ENCODE results near the gene HOXA4.

The HOXA4 gene

GRCh38 chr7:27106901-27107240 lies 23.7 kb downstream of the HOXA4 start:
- DNase-seq, result no peak

- DNase-seq, result no peak
Measured at GRCh38 chr7:27106181-27106900, 24.2 kb downstream of the HOXA4 start.

GRCh38 chr7:27105301-27106031 lies 25.1 kb downstream of the HOXA4 start:
- DNase-seq, result no peak

GRCh38 chr7:27104341-27105058 lies 26.1 kb downstream of the HOXA4 start:
- DNase-seq, result no peak

- no peak for DNase-seq
Measured at GRCh38 chr7:27103489-27104226, 26.9 kb downstream of the HOXA4 start.

GRCh38 chr7:27102581-27103442 lies 27.7 kb downstream of the HOXA4 start, which contains the start of gene HOXA2:
HOXA2 (minus strand) TSS chr7:27102683; CDS start chr7:27102500, 183 bp downstream.
- no peak for DNase-seq

GRCh38 chr7:27101957-27102580 lies 28.5 kb downstream of the HOXA4 start:
- no peak for DNase-seq

- DNase-seq, result no peak
Measured at GRCh38 chr7:27101171-27101956, 29.2 kb downstream of the HOXA4 start.

GRCh38 chr7:27100694-27101170 lies 29.8 kb downstream of the HOXA4 start:
- peak in 1 of 58 donors; percentile 0 for DNase-seq

GRCh38 chr7:27099453-27100370 lies 30.8 kb downstream of the HOXA4 start:
- DNase-seq, result no peak

GRCh38 chr7:27098578-27099451 lies 31.7 kb downstream of the HOXA4 start:
- DNase-seq, result no peak

GRCh38 chr7:27097686-27098577 lies 32.6 kb downstream of the HOXA4 start:
- no peak for DNase-seq

GRCh38 chr7:27096768-27097514 lies 33.6 kb downstream of the HOXA4 start:
- no peak for DNase-seq

- peak in 3 of 58 donors; percentile 2 to 27 (median 5) for DNase-seq
Measured at GRCh38 chr7:27095897-27096767, 34.4 kb downstream of the HOXA4 start, which contains the start of gene HOXA1. HOXA1 (minus strand) TSS chr7:27096000; CDS start chr7:27095912, 88 bp downstream.
